Measurements from ENCODE around the gene WWOX. TPM values are rescaled to one million over a fixed set of nuclear protein-coding genes. Genes with fewer than 3 reads are reported as not detected.

WWOX gene
- total and polyA plus RNA-seq, 2 donors (not counting 3 experiments of a cell fraction or from before 2014, with no cell fraction given): 6.2 to 12.5 TPM

GRCh38 chr16:79090966-79091365, 991.5 kb downstream of the WWOX start:
- H3K27ac ChIP-seq (ENCODE audit: insufficient read depth, low read depth, low read length): no peak overlapping the region
- ChIA-PET POLR2A (no interaction called here), CTCF (no interaction called here)
- intact Hi-C loops (cut with micrococcal nuclease): no loop called here
- H3K9me1 ChIP-seq (replicated peaks; ENCODE audit: control insufficient read depth, extremely low read depth, insufficient read depth, low read length): no peaks in the 10 kb centered on the region
- H3K36me3 ChIP-seq (ENCODE audit: control insufficient read depth in 2 of 2, extremely low read depth in 1 of 2, insufficient read depth in 2 of 2, low read length in 2 of 2): no peaks in the 10 kb centered on the region
- TF ChIP-seq GATA2 (IDR thresholded peaks at IDR 0.05; ENCODE audit: insufficient read depth, insufficient read length, low read depth, low read length) (no peak), POLR2AphosphoS5 (IDR thresholded peaks at IDR 0.05; ENCODE audit: insufficient read depth, low read depth, low read length) (no peak), JUN (IDR thresholded peaks at IDR 0.05; ENCODE audit: borderline replicate concordance, insufficient read depth, insufficient read length, low read depth) (no peak)
- H3K4me2 ChIP-seq (ENCODE audit: insufficient read depth, low read length): no peak overlapping the region
- no TSS peak for BruUV-seq (replicated peaks)
- no peak for FAIRE-seq
- no peak overlapping the region for H2AFZ ChIP-seq (ENCODE audit: low read depth, low read length)
- peaks cover 2% of the 10 kb centered on the region for H3K9me3 ChIP-seq (replicated peaks; ENCODE audit: control insufficient read depth, insufficient read depth, low read length)
- H3K79me2 ChIP-seq (ENCODE audit: control insufficient read depth, insufficient read depth, low read length): no peaks in the 10 kb centered on the region
- no peak for DNase-seq (ENCODE audit: low read depth, low spot score)
- H3K4me1 ChIP-seq (ENCODE audit: control insufficient read depth, extremely low read depth, insufficient read depth, low read length): no peaks in the 10 kb centered on the region
- H3K27me3 ChIP-seq (ENCODE audit: control insufficient read depth in 2 of 2, insufficient read depth in 2 of 2, low read length in 2 of 2): no peaks in the 10 kb centered on the region
- dilution Hi-C loops (cut with MboI; ENCODE audit: extremely low pct_ligation_motif_present, low sequenced_read_pairs): no loop called here
- no peak overlapping the region for H3K4me3 ChIP-seq (replicated peaks in 1 of 3; ENCODE audit: insufficient read depth in 1 of 3, low read depth in 1 of 3, low read length in 3 of 3)
- H4K20me1 ChIP-seq (replicated peaks; ENCODE audit: control insufficient read depth, extremely low read depth, insufficient read depth, low read length): no peaks in the 10 kb centered on the region
- no peak overlapping the region for H3K9ac ChIP-seq (replicated peaks; ENCODE audit: extremely low read depth, insufficient read depth, low read length)

- no peak for FAIRE-seq
- ChIA-PET CTCF (no interaction called here), POLR2A (no interaction called here)
- Histone ChIP-seq H3K9me3 (replicated peaks; ENCODE audit: control insufficient read depth, insufficient read depth, low read length) (peaks cover 4% of the 10 kb centered on the region), H3K4me3 (replicated peaks in 1 of 3; ENCODE audit: insufficient read depth in 1 of 3, low read depth in 1 of 3, low read length in 3 of 3) (no peak overlapping the region), H3K9ac (replicated peaks; ENCODE audit: extremely low read depth, insufficient read depth, low read length) (no peak overlapping the region), H3K79me2 (ENCODE audit: control insufficient read depth, insufficient read depth, low read length) (no peaks in the 10 kb centered on the region), H2AFZ (ENCODE audit: low read depth, low read length) (no peak overlapping the region), H3K27me3 (ENCODE audit: control insufficient read depth in 2 of 2, insufficient read depth in 2 of 2, low read length in 2 of 2) (no peaks in the 10 kb centered on the region), H3K9me1 (replicated peaks; ENCODE audit: control insufficient read depth, extremely low read depth, insufficient read depth, low read length) (no peaks in the 10 kb centered on the region), H3K27ac (ENCODE audit: insufficient read depth, low read depth, low read length) (no peak overlapping the region), H4K20me1 (replicated peaks; ENCODE audit: control insufficient read depth, extremely low read depth, insufficient read depth, low read length) (no peaks in the 10 kb centered on the region), H3K4me2 (ENCODE audit: insufficient read depth, low read length) (no peak overlapping the region), H3K4me1 (ENCODE audit: control insufficient read depth, extremely low read depth, insufficient read depth, low read length) (no peaks in the 10 kb centered on the region), H3K36me3 (ENCODE audit: control insufficient read depth in 2 of 2, extremely low read depth in 1 of 2, insufficient read depth in 2 of 2, low read length in 2 of 2) (no peaks in the 10 kb centered on the region)
- no peak for DNase-seq (ENCODE audit: low read depth, low spot score)
- intact Hi-C loops (cut with micrococcal nuclease) (no loop called here), dilution Hi-C loops (cut with MboI; ENCODE audit: extremely low pct_ligation_motif_present, low sequenced_read_pairs) (no loop called here)
- TF ChIP-seq CTCF (IDR thresholded peaks at IDR 0.05; ENCODE audit: extremely low read depth in 1 of 2, insufficient read depth in 1 of 2, low read depth in 1 of 2, low read length in 2 of 2) (no peak), FOS (IDR thresholded peaks at IDR 0.05; ENCODE audit: borderline replicate concordance, insufficient read depth, low read length) (no peak), POLR2AphosphoS5 (IDR thresholded peaks at IDR 0.05; ENCODE audit: insufficient read depth, low read depth, low read length) (no peak), GATA2 (IDR thresholded peaks at IDR 0.05; ENCODE audit: insufficient read depth, insufficient read length, low read depth, low read length) (no peak), POLR2A (IDR thresholded peaks at IDR 0.05; ENCODE audit: low read depth, low read length) (no peak), MYC (IDR thresholded peaks at IDR 0.05; ENCODE audit: low read depth, low read length) (no peak), EZH2 (IDR thresholded peaks at IDR 0.05; ENCODE audit: borderline replicate concordance, low read depth, low read length, severe bottlenecking) (no peak)
- no TSS peak for BruUV-seq (replicated peaks)
Observed at GRCh38 chr16:79092846-79093245, 993.4 kb downstream of the WWOX start.
